Measurements from ENCODE around the gene MRPL34.

The MRPL34 gene

GRCh38 chr19:17309965-17310461 lies 4.3 kb downstream of the MRPL34 start:
- DNase-seq (ENCODE audit: low spot score), result no peak

DNA sequence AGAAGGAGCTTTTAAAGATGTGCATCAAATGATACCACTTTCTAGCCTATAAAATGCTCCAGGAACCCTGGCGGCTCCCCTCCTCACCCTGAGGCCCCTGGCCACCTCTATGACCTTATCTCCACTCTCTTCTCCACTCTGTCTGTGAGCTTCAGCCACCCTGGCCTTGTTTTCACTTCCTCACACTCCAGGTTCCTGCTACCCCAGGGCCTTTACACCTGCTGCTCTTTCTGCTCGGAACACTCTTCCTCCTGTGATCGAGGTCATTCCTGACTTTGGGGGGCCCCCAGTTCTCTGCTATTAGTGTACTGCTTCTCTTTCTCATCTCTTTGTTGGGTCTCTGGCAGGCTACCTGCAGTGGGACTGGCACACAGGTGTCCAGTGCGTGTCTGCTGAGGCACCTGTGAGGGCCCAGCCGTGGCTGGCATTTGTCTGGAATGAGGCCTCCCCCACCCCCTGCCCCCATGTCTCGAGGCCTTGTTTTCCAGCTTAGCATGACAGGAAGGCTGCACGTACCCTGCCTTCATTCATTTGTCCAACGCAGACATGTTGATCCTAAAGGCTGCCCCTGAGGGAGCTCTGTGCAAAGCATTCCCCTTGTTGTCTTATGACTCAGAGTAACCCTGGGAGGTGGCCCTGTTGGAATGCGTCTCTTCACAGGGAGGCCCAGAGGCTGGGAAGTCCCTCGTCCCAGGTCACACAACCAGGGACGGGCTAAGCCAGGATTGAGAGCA lies 6.0 kb downstream of the MRPL34 start:
- peak; percentile 59 for DNase-seq (ENCODE audit: low spot score)

- no peak for DNase-seq (ENCODE audit: low spot score)
Observed at GRCh38 chr19:17312189-17313113, 6.8 kb downstream of the MRPL34 start.

DNA sequence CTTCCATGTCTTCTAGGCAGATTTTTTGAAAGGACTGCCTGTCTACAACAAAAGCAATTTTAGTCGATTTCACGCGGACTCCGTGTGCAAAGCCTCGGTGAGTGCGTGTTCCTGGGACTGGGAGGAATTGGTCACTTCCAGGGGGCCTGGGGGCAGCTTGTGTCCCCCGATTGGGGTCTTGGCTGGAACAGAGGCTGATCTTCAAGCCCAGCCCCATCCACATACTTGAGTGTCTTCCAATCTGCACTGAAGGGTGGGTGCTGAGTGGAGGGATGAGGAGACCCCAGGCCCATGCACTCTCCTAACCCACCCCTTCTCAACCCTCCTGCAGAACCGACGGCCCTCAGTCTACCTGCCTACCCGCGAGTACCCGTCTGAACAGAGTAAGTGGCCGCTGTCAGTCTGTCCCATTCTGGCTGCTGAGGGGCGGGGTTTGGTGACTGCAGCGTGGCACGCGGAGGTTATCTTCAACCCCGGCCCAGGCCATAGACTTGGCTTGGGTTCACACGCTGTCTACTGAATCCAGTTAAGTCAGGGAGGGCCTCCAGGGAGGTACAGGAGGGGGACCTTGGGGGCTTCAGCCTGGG lies 8.4 kb downstream of the MRPL34 start:
- DNase-seq (ENCODE audit: low spot score), result no peak

- no peak for DNase-seq (ENCODE audit: low spot score)
Observed at GRCh38 chr19:17318966-17319365, 13.3 kb downstream of the MRPL34 start.

GRCh38 chr19:17319473-17320238 lies 14.0 kb downstream of the MRPL34 start:
- DNase-seq (ENCODE audit: low spot score), result no peak

DNA sequence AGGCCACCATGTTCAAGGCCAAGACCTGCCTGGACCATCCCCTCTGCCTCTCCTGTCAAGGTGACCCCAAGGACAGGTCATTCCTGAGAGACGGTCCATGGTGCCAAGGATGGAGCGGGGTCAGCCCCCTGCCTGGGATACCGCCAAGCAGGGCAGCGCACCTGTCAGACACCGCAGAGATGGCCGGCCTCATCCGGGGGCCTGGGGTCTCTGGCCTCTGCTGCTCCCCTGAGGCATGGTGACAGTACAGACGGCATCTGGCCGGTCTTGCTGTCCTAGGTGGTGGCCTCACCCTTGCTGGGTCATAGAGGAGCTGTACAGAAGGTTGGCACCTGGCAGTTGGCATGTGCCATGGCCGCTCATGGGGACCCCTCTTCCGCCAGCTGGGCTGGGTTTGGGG lies 14.8 kb downstream of the MRPL34 start:
- DNase-seq (ENCODE audit: low spot score), result no peak

- no peak for DNase-seq (ENCODE audit: low spot score)
Observed at GRCh38 chr19:17321655-17322489, 16.2 kb downstream of the MRPL34 start.

GRCh38 chr19:17322854-17323253 lies 17.2 kb downstream of the MRPL34 start:
- no peak for DNase-seq (ENCODE audit: low spot score)

GRCh38 chr19:17323300-17323963 lies 17.8 kb downstream of the MRPL34 start:
- DNase-seq (ENCODE audit: low spot score), result no peak

- no peak for DNase-seq (ENCODE audit: low spot score)
Observed at GRCh38 chr19:17323964-17324332, 18.3 kb downstream of the MRPL34 start.

GRCh38 chr19:17324357-17325114 lies 18.9 kb downstream of the MRPL34 start:
- DNase-seq (ENCODE audit: low spot score), result no peak

GRCh38 chr19:17325133-17325532 lies 19.5 kb downstream of the MRPL34 start:
- DNase-seq (ENCODE audit: low spot score), result no peak

GRCh38 chr19:17325881-17326594 lies 20.4 kb downstream of the MRPL34 start:
- DNase-seq (ENCODE audit: low spot score), result no peak

- no peak for DNase-seq (ENCODE audit: low spot score)
Observed at GRCh38 chr19:17326595-17326966, 20.9 kb downstream of the MRPL34 start.

GRCh38 chr19:17327068-17327653 lies 21.5 kb downstream of the MRPL34 start:
- DNase-seq (ENCODE audit: low spot score), result no peak

GRCh38 chr19:17327654-17328516 lies 22.2 kb downstream of the MRPL34 start:
- DNase-seq (ENCODE audit: low spot score), result no peak
